ENCODE measurements around the gene RALGDS. TPM values are rescaled to one million over a fixed set of nuclear protein-coding genes. Genes with fewer than 3 reads are reported as not detected.

The RALGDS gene
- total RNA-seq, 5 donors from 2014 or later (not counting 1 experiment from before 2014, with no cell fraction given): 81.0 to 161 (median 137) TPM

DNA sequence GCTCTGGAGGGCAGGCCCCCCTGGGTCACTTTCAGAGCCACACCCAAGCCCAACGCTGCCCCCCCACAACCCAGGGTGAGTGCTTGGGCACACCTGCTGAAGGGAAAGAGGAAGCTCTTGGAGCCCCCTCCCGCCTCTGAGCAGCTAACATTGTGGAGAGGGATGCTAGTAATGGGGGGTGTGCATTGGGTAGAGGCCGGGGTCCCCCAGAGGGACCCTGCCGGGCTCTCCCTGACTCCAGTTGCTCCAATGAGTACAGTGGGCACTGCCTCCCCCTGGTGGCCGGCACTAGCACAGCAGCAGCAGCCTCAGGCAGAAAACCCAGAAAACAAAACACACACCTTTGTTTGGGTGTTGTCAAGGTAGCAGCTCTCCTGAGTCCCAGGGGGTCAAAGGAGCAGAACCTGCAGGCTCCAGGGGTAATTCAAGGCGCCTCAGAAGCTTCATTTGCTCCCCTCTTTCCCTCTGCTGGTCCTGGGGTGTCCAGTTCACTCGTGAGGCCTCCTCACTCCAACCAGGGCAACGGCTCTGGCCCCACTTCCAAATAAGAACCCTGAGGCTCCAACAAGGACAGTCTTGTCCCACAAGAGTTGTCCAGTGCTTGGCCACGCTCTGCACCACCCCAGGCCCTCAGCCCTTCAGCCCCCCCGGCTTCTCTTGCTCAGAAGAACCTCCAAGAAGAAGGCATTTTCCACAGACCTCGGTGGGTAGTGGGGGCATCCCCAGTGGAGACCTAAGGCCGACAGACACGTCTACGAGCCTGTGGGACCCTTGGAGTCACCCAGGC is 26.6 kb upstream of the RALGDS start:
- peaks cover 47 to 57% (median 52%) of the 10 kb centered on the region in 3 donors for H3K4me1 Mint-ChIP-seq
- peak overlapping the region; percentile 97 for H3K27ac ChIP-seq (ENCODE audit: low read length)
- peaks cover 14 to 62% of the 10 kb centered on the region in 2 experiments for H3K4me1 ChIP-seq (ENCODE audit: control insufficient read depth in 1 of 2, extremely low read depth in 1 of 2, insufficient read depth in 2 of 2, low read length in 2 of 2)
- no peaks in the 10 kb centered on the region for H3K27me3 Mint-ChIP-seq
- ChIA-PET POLR2A (interaction anchor here in 1 of 2 donors (0.6 to 0.7 kb wide), 3 partner anchors 13 to 577 kb away, joined by 3 to 5 read pairs (median 3); no protein-coding TSS in a partner anchor), CTCF (interaction anchor here (0.6 to 3.3 kb wide), 12 partner anchors 11 to 448 kb away, joined by 3 to 15 read pairs (median 4); partner anchors contain the start of gene GTF3C5 (in 1 of the 2))
- DNase-seq (peak; percentile 61 to 93 (median 82)), ATAC-seq (replicated peaks in 1 of 4) (peak; percentile 9 to 25 (median 14))
- H3K27ac Mint-ChIP-seq: peak overlapping the region; percentile 96 to 97
- H3K4me3 Mint-ChIP-seq: peak overlapping the region; percentile 87 to 94 (median 89)
- no peaks in the 10 kb centered on the region for H3K36me3 Mint-ChIP-seq
- H3K9me3 Mint-ChIP-seq: no peaks in the 10 kb centered on the region
- H3K4me3 ChIP-seq (ENCODE audit: control insufficient read depth in 1 of 2, extremely low read depth in 1 of 2, low read length in 1 of 2): peak overlapping the region; percentile 58 to 88
- WGBS (ENCODE audit: insufficient coverage): 12% methylated on average over 9 of the region's 14 CpGs
- no peaks in the 10 kb centered on the region for H3K27me3 ChIP-seq (replicated peaks in 1 of 2; ENCODE audit: control insufficient read depth in 2 of 2, extremely low read depth in 1 of 2, insufficient read depth in 2 of 2, low read length in 1 of 2)
- H3K36me3 ChIP-seq (ENCODE audit: control insufficient read depth in 2 of 2, extremely low read depth in 1 of 2, insufficient read depth in 1 of 2, low read length in 1 of 2): peaks cover 0 to 2% of the 10 kb centered on the region in 2 donors
- H3K9me3 ChIP-seq: no peaks in the 10 kb centered on the region

DNA sequence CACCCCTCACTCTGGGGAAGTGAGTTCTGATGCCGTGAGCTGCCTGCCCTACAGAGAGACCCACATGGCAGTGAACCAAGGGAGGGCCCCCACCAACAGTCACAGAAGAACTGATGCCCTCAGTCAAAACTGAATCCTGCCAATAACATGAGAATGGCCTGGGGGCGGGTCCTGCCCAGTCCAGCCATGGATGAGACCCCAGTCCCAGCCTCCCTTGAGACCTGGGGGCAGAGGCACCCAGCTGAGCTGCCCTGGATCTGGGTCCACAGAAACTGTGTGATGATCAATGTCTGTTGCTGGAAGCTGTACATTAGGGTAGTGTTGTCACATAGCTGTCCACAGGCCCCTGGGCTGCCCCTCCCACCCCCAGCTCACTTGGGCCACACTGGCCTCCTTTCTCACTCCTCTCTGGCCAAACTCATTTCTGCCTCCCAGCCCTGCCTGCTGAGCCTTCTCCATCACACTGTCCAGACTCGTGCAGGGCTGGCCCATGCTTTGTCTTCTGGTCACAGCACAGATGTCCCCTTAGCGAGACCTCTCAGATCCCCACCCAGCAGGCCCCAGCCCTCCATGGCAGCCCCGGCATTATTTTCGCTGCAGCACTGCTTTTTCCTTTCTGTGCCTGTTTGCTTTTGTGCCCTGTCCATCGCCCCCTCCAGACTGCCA is 25.8 kb upstream of the RALGDS start:
- ChIA-PET POLR2A (interaction anchor here in 1 of 2 donors (0.6 to 0.7 kb wide), 3 partner anchors 12 to 14 kb away, joined by 3 to 5 read pairs (median 3); no protein-coding TSS in a partner anchor), CTCF (interaction anchor here (0.6 to 3.3 kb wide), 11 partner anchors 12 to 447 kb away, joined by 3 to 15 read pairs (median 4); partner anchors contain the start of gene GTF3C5 (in 1 of the 2))
- ATAC-seq (replicated peaks in 1 of 4) (no peak), DNase-seq (no peak)
- WGBS (ENCODE audit: insufficient coverage): 52% methylated on average over 5 of the region's 7 CpGs
- peak overlapping the region; percentile 97 for H3K27ac ChIP-seq (ENCODE audit: low read length)
- peak overlapping the region; percentile 96 to 97 for H3K27ac Mint-ChIP-seq
- H3K4me1 Mint-ChIP-seq: peaks cover 54 to 64% (median 59%) of the 10 kb centered on the region in 3 donors
- peak overlapping the region in 1 of 2 donors; percentile 58 for H3K4me3 ChIP-seq (ENCODE audit: control insufficient read depth in 1 of 2, extremely low read depth in 1 of 2, low read length in 1 of 2)
- no peaks in the 10 kb centered on the region for H3K9me3 ChIP-seq
- peak overlapping the region; percentile 87 to 94 (median 89) for H3K4me3 Mint-ChIP-seq
- H3K9me3 Mint-ChIP-seq: no peaks in the 10 kb centered on the region
- no peaks in the 10 kb centered on the region for H3K36me3 Mint-ChIP-seq
- no peaks in the 10 kb centered on the region for H3K27me3 Mint-ChIP-seq
- H3K4me1 ChIP-seq (ENCODE audit: control insufficient read depth in 1 of 2, extremely low read depth in 1 of 2, insufficient read depth in 2 of 2, low read length in 2 of 2): peaks cover 19 to 69% of the 10 kb centered on the region in 2 experiments
- peaks cover 0 to 2% of the 10 kb centered on the region in 2 donors for H3K36me3 ChIP-seq (ENCODE audit: control insufficient read depth in 2 of 2, extremely low read depth in 1 of 2, insufficient read depth in 1 of 2, low read length in 1 of 2)
- no peaks in the 10 kb centered on the region for H3K27me3 ChIP-seq (replicated peaks in 1 of 2; ENCODE audit: control insufficient read depth in 2 of 2, extremely low read depth in 1 of 2, insufficient read depth in 2 of 2, low read length in 1 of 2)

DNA sequence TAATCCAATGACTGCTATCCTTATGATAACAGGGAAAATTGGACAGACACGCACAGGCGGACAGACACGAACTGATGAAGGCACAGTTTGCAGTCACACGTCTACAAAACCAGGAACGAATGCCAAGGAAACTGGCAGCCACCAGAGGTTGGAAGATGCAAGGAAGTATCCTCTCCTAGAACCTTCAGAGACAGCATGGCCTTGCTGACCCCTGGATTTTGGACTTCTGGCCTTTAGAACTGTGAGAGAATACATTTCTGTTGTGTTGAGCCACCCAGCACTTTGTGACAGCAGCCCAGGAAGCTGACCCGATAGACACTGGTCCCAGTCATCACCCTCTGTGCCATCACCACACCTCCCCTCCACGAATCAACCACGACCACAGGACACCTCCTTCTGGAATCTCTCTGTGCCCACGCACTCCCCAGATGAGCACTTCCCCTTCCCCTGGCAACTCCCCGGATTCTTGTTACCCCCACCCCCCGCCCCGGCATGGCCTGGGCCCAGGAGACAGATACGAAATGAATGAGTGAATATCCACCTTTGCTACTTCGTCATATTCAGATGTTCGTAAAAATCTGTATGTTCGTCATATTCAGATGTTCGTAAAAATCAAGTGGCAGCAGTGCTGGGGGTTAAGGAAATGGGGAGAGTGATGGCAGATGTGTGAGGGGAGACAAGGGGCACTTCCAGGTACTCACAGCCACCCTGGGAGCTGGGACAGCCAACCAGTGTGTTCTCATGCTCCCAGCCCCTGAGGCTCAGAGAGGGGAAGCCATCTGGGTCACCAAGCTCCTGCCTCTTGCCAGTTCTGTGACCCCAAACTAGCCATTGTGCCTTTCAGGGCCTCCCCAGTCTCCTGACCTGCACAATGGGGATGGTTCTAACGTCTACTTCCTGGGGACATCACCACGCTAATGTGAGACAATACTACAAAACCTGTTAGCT is 24.1 kb upstream of the RALGDS start:
- peaks cover 63 to 77% (median 71%) of the 10 kb centered on the region in 3 donors for H3K4me1 Mint-ChIP-seq
- H3K36me3 ChIP-seq (ENCODE audit: control insufficient read depth in 2 of 2, extremely low read depth in 1 of 2, insufficient read depth in 1 of 2, low read length in 1 of 2): peaks cover 0 to 2% of the 10 kb centered on the region in 2 donors
- H3K4me3 ChIP-seq (ENCODE audit: control insufficient read depth in 1 of 2, extremely low read depth in 1 of 2, low read length in 1 of 2): no peak overlapping the region
- peaks cover 24 to 86% of the 10 kb centered on the region in 2 experiments for H3K4me1 ChIP-seq (ENCODE audit: control insufficient read depth in 1 of 2, extremely low read depth in 1 of 2, insufficient read depth in 2 of 2, low read length in 2 of 2)
- POLR2A ChIA-PET: interaction anchor here in 1 of 2 donors (1.0 kb wide), 2 partner anchors 22 to 115 kb away, joined by 7 read pairs; partner anchors contain the start of gene GTF3C5
- CTCF ChIA-PET: interaction anchor here (0.6 to 3.0 kb wide), 14 partner anchors 12 to 123 kb away, joined by 3 to 45 read pairs (median 6); no protein-coding TSS in a partner anchor
- H3K9me3 ChIP-seq: no peaks in the 10 kb centered on the region
- 76% methylated on average over 12 of the region's 19 CpGs for WGBS (ENCODE audit: insufficient coverage)
- H3K9me3 Mint-ChIP-seq: no peaks in the 10 kb centered on the region
- no peak for ATAC-seq (replicated peaks in 1 of 4)
- H3K27me3 ChIP-seq (replicated peaks in 1 of 2; ENCODE audit: control insufficient read depth in 2 of 2, extremely low read depth in 1 of 2, insufficient read depth in 2 of 2, low read length in 1 of 2): no peaks in the 10 kb centered on the region
- peak overlapping the region; percentile 70 to 75 (median 72) for H3K4me3 Mint-ChIP-seq
- no peak for DNase-seq
- peak overlapping the region; percentile 85 to 93 for H3K27ac Mint-ChIP-seq
- H3K36me3 Mint-ChIP-seq: no peaks in the 10 kb centered on the region
- H3K27ac ChIP-seq (ENCODE audit: low read length): peak overlapping the region; percentile 100
- no peaks in the 10 kb centered on the region for H3K27me3 Mint-ChIP-seq

DNA sequence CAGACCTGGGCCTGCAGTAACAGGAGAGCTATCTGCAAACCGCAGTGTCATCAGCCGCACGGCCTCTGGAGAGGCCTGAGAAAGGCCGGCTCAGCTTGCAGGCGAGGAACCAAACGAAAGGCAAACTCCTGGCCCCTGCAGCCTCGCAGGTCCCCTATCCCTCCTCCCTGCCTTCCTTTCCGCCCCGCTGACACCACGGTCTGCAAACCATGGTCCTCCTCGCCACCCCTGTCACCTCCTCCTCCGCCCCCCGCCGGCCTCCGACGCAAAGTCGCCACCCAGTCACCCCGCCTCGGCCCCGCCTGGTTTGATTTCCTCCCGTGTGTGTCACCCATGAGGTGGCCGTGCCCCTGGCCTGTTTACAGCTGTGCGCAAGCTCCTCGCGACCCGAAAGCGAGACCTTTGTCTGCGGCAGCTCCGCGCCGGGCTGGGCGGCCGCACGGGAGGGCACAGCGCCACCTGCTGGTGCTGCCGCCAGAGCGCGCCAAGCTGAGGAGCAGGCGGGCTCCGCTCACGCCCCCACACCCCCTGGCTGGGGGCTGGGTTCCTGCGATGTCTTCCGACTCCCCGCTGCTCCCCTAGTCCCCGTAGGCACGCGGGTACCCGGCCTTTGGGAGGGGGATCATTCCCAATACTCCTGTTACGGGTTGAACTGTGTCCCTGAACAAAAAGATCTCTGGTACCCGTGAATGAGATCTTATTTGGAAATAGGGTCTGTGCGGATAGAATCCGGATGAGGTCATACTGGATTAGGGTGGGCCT is 23.3 kb upstream of the RALGDS start:
- Mint-ChIP-seq H3K4me1 (peaks cover 63 to 81% (median 71%) of the 10 kb centered on the region in 3 donors), H3K27me3 (no peaks in the 10 kb centered on the region), H3K4me3 (peak overlapping the region; percentile 70 to 75 (median 72)), H3K9me3 (no peaks in the 10 kb centered on the region), H3K27ac (peak overlapping the region; percentile 85 to 93), H3K36me3 (no peaks in the 10 kb centered on the region)
- ATAC-seq (replicated peaks in 1 of 4): peak; percentile 60 to 74 (median 68)
- Histone ChIP-seq H3K4me3 (ENCODE audit: control insufficient read depth in 1 of 2, extremely low read depth in 1 of 2, low read length in 1 of 2) (peak overlapping the region in 1 of 2 donors; percentile 36), H3K4me1 (ENCODE audit: control insufficient read depth in 1 of 2, extremely low read depth in 1 of 2, insufficient read depth in 2 of 2, low read length in 2 of 2) (peaks cover 21 to 89% of the 10 kb centered on the region in 2 experiments), H3K27me3 (replicated peaks in 1 of 2; ENCODE audit: control insufficient read depth in 2 of 2, extremely low read depth in 1 of 2, insufficient read depth in 2 of 2, low read length in 1 of 2) (no peaks in the 10 kb centered on the region), H3K9me3 (no peaks in the 10 kb centered on the region), H3K27ac (ENCODE audit: low read length) (peak overlapping the region; percentile 100), H3K36me3 (ENCODE audit: control insufficient read depth in 2 of 2, extremely low read depth in 1 of 2, insufficient read depth in 1 of 2, low read length in 1 of 2) (peaks cover 0 to 2% of the 10 kb centered on the region in 2 donors)
- ChIA-PET POLR2A (interaction anchor here (0.8 to 2.6 kb wide), 5 partner anchors 9 to 114 kb away, joined by 3 to 17 read pairs (median 7); partner anchors contain the start of gene GTF3C5 (in 1 of the 2)), CTCF (interaction anchor here (0.6 to 3.0 kb wide), 17 partner anchors 11 to 204 kb away, joined by 3 to 45 read pairs (median 7); partner anchors contain the start of genes GTF3C5 (in 1 of the 2), MED22 (in 1 of the 2) and RPL7A (in 1 of the 2))
- WGBS (ENCODE audit: insufficient coverage): 8% methylated on average over 43 of the region's 52 CpGs
- peak; percentile 67 to 97 (median 87) for DNase-seq

DNA sequence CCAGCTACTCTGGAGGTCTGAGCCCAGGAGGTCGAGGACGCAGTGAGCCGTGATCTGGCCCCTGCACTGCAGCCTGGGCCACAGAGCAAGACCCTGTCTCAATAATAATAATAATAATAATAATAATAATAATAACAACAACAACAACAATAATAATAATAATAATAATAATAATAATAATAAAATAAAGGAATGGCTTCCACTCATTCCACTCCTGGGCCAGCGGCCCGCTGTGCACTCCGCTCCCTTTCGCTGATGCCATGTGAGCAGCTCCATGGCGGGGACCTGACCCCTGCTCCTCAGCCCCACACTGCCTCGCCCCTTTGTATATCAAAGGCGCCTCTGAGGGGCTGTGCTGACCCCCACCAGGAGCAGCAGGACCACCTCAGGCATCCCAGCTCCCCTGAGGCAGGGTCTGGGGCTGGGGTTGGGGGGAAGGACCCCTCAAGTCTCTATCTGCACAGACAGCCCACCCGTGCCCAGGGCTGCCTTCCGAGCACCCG is 22.6 kb upstream of the RALGDS start:
- Histone ChIP-seq H3K4me1 (ENCODE audit: control insufficient read depth in 1 of 2, extremely low read depth in 1 of 2, insufficient read depth in 2 of 2, low read length in 2 of 2) (peaks cover 21 to 95% of the 10 kb centered on the region in 2 experiments), H3K9me3 (no peaks in the 10 kb centered on the region), H3K36me3 (ENCODE audit: control insufficient read depth in 2 of 2, extremely low read depth in 1 of 2, insufficient read depth in 1 of 2, low read length in 1 of 2) (peaks cover 0 to 2% of the 10 kb centered on the region in 2 donors), H3K27me3 (replicated peaks in 1 of 2; ENCODE audit: control insufficient read depth in 2 of 2, extremely low read depth in 1 of 2, insufficient read depth in 2 of 2, low read length in 1 of 2) (no peaks in the 10 kb centered on the region), H3K4me3 (ENCODE audit: control insufficient read depth in 1 of 2, extremely low read depth in 1 of 2, low read length in 1 of 2) (peak overlapping the region in 1 of 2 donors; percentile 36), H3K27ac (ENCODE audit: low read length) (peak overlapping the region; percentile 100)
- ATAC-seq (replicated peaks in 1 of 4) (no peak), DNase-seq (peak in 1 of 35 experiments; percentile 29)
- ChIA-PET POLR2A (interaction anchor here (0.8 to 2.6 kb wide), 5 partner anchors 8 to 113 kb away, joined by 3 to 17 read pairs (median 7); partner anchors contain the start of gene GTF3C5 (in 1 of the 2)), CTCF (interaction anchor here (0.5 to 3.0 kb wide), 17 partner anchors 10 to 204 kb away, joined by 3 to 45 read pairs (median 7); partner anchors contain the start of genes GTF3C5 (in 1 of the 2), MED22 (in 1 of the 2), RALGDS (in 1 of the 2) and RPL7A (in 1 of the 2))
- H3K4me1 Mint-ChIP-seq: peaks cover 63 to 85% (median 76%) of the 10 kb centered on the region in 3 donors
- H3K27me3 Mint-ChIP-seq: no peaks in the 10 kb centered on the region
- H3K9me3 Mint-ChIP-seq: no peaks in the 10 kb centered on the region
- H3K4me3 Mint-ChIP-seq: peak overlapping the region; percentile 70 to 75 (median 72)
- 67% methylated on average over 1 of the region's 13 CpGs for WGBS (ENCODE audit: insufficient coverage)
- H3K36me3 Mint-ChIP-seq: no peaks in the 10 kb centered on the region
- peak overlapping the region; percentile 85 to 93 for H3K27ac Mint-ChIP-seq
